HEK293 (cell line): ENCODE data around the gene SLC8A1.

Experiments used
- CTCF ChIA-PET: fragments of 350-600 bp; formaldehyde crosslinking; extraction: SDS; loops from one replicate; lab custom pipeline; 2021; ENCODE audit warnings: antibody characterized with exemption; lab: Yijun Ruan, JAX
- POLR2A ChIA-PET: fragments of 300-600 bp; formaldehyde crosslinking; extraction: SDS; loops from one replicate; lab custom pipeline; 2020; ENCODE audit warnings: antibody characterized with exemption, inconsistent platforms; lab: Yijun Ruan, JAX
- H3K27ac ChIP-seq: fragments of 200-500 bp; sonication (Bioruptor generic); 2 replicates; pipeline ENCODE4 v1.5.1; 2014; ENCODE audit warnings: low read depth, low read length, control low read depth, inconsistent platforms; ENCODE audit errors: extremely low read depth
- H3K36me3 ChIP-seq, 2 experiments: fragments of 200-500 bp in 1 of 2; sonication (Bioruptor generic) in 1 of 2; 1 replicate in 1 of 2; 2 replicates in 1 of 2; pipeline ENCODE4 v1.5.1; 2014 to 2017; ENCODE audit warnings: inconsistent platforms in 2 of 2, low read length in 2 of 2; ENCODE audit not compliant: control insufficient read depth in 2 of 2, insufficient read depth in 1 of 2
- H3K4me1 ChIP-seq: fragments of 200-500 bp; sonication (Bioruptor generic); 2 replicates; pipeline ENCODE4 v1.5.1; 2014; ENCODE audit warnings: mild to moderate bottlenecking, low read length, inconsistent platforms; ENCODE audit not compliant: control insufficient read depth, insufficient read depth
- H3K4me3 ChIP-seq: 2 replicates; pipeline ENCODE4 v1.5.1; 2011; ENCODE audit warnings: low read depth, mild to moderate bottlenecking, control low read depth, low read length, moderate library complexity
- H3K9me3 ChIP-seq: fragments of 200-500 bp; sonication (Bioruptor generic); 2 replicates; pipeline ENCODE4 v1.5.1; 2014; ENCODE audit warnings: low read depth, low read length, inconsistent platforms; ENCODE audit not compliant: control insufficient read depth, insufficient read depth
- KLF10 ChIP-seq: fragments of 450-650 bp; IDR thresholded peaks from 2 replicates; pipeline ENCODE4 v1.5.1; 2018; ENCODE audit warnings: missing biosample characterization, mild to moderate bottlenecking, missing genetic modification characterization
- RBAK ChIP-seq: fragments of 450-650 bp; formaldehyde crosslinking; IDR thresholded peaks from 2 replicates; pipeline ENCODE4 v1.5.1; 2016; ENCODE audit warnings: missing biosample characterization, missing genetic modification characterization
- TCF7L2 ChIP-seq: IDR thresholded peaks from 2 replicates; pipeline ENCODE4 v1.6.1; 2011; ENCODE audit warnings: low read depth, mild to moderate bottlenecking, inconsistent platforms, low read length, moderate library complexity, borderline replicate concordance
- ZNF121 ChIP-seq: fragments of 450-650 bp; formaldehyde crosslinking; IDR thresholded peaks from 2 replicates; pipeline ENCODE4 v1.5.1; 2016; ENCODE audit warnings: missing biosample characterization, missing genetic modification characterization
- ZNF138 ChIP-seq: fragments of 450-650 bp; formaldehyde crosslinking; IDR thresholded peaks from 2 replicates; pipeline ENCODE4 v1.5.1; 2016; ENCODE audit warnings: missing biosample characterization, missing genetic modification characterization, borderline replicate concordance
- ZNF16 ChIP-seq: fragments of 450-650 bp; formaldehyde crosslinking; IDR thresholded peaks from 2 replicates; pipeline ENCODE4 v1.5.1; 2016; ENCODE audit warnings: low read depth, missing biosample characterization, missing genetic modification characterization
- ZNF221 ChIP-seq: fragments of 450-650 bp; formaldehyde crosslinking; IDR thresholded peaks from 2 replicates; pipeline ENCODE4 v1.5.1; 2017; ENCODE audit warnings: missing biosample characterization, missing genetic modification characterization, borderline replicate concordance
- ZNF24 ChIP-seq: fragments of 450-650 bp; formaldehyde crosslinking; IDR thresholded peaks from 2 replicates; pipeline ENCODE4 v1.5.1; 2016; ENCODE audit warnings: missing biosample characterization, missing genetic modification characterization
- ZNF302 ChIP-seq: fragments of 450-650 bp; formaldehyde crosslinking; IDR thresholded peaks from 2 replicates; pipeline ENCODE4 v1.5.1; 2016; ENCODE audit warnings: missing biosample characterization, missing genetic modification characterization, low read depth
- ZNF529 ChIP-seq: fragments of 450-650 bp; formaldehyde crosslinking; IDR thresholded peaks from 2 replicates; pipeline ENCODE4 v1.5.1; 2017; ENCODE audit warnings: missing genetic modification characterization, missing biosample characterization; ENCODE audit not compliant: insufficient replicate concordance
- ZNF555 ChIP-seq: fragments of 450-650 bp; formaldehyde crosslinking; conservative IDR thresholded peaks from 2 replicates; pipeline ENCODE4 v1.5.1; 2017; ENCODE audit warnings: missing biosample characterization, mild to moderate bottlenecking, missing genetic modification characterization, inconsistent platforms
- ZNF558 ChIP-seq: fragments of 450-650 bp; formaldehyde crosslinking; IDR thresholded peaks from 2 replicates; pipeline ENCODE4 v1.5.1; 2016; ENCODE audit warnings: missing biosample characterization, missing genetic modification characterization
- ZNF596 ChIP-seq: fragments of 450-650 bp; IDR thresholded peaks from 2 replicates; pipeline ENCODE4 v1.5.0; 2018; ENCODE audit warnings: missing biosample characterization, mild to moderate bottlenecking, missing genetic modification characterization, moderate library complexity
- ZNF792 ChIP-seq: fragments of 450-650 bp; formaldehyde crosslinking; IDR thresholded peaks from 2 replicates; pipeline ENCODE4 v1.5.1; 2016; ENCODE audit warnings: missing biosample characterization, missing genetic modification characterization
- TF ChIP-seq, protein P1 (sequence below): fragments of 450-650 bp; formaldehyde crosslinking; IDR thresholded peaks from 2 replicates; pipeline ENCODE4 v1.5.1; 2016; ENCODE audit warnings: missing biosample characterization, missing genetic modification characterization, borderline replicate concordance
- TF ChIP-seq, protein P2 (sequence below): fragments of 450-650 bp; formaldehyde crosslinking; IDR thresholded peaks from 2 replicates; pipeline ENCODE4 v1.5.0; 2017; ENCODE audit warnings: missing biosample characterization, missing genetic modification characterization, borderline replicate concordance
- TF ChIP-seq, protein P3 (sequence below): fragments of 450-650 bp; formaldehyde crosslinking; IDR thresholded peaks from 2 replicates; pipeline ENCODE4 v1.5.1; 2016; ENCODE audit warnings: missing biosample characterization, missing genetic modification characterization
- TF ChIP-seq, protein P4 (sequence below): fragments of 450-650 bp; formaldehyde crosslinking; IDR thresholded peaks from 2 replicates; pipeline ENCODE4 v1.5.1; 2017; ENCODE audit warnings: missing biosample characterization, missing genetic modification characterization

The SLC8A1 gene

DNA sequence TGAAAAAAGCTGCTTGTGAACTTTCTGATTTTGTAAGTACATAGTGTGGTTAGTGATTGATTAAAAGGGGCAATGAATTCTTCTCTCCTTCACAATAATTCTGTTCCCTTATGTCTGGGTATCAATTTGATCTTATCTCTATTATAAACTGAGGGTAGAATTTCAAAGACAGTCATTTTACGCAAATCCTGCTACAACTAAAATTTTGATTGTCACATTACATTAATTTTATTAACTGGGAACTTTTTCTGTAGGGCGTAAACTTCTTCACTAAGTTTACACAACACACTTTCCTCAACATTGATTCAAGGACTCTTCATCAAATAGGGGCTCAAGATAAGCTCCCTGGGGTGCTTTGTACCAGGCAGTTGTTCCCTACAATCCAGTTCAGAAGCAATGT, 5.0 kb upstream of the SLC8A1 start:
- Histone ChIP-seq H3K36me3 (no peaks in the 10 kb centered on the region), H3K9me3 (no peaks in the 10 kb centered on the region), H3K27ac (no peak overlapping the region), H3K4me3 (no peak overlapping the region), H3K4me1 (no peaks in the 10 kb centered on the region)
- ChIA-PET POLR2A (no interaction called here), CTCF (no interaction called here)
- TF ChIP-seq ZNF529 (no peak), TCF7L2 (peak; percentile 42; the same call in 1 of the 2 replicates)

DNA sequence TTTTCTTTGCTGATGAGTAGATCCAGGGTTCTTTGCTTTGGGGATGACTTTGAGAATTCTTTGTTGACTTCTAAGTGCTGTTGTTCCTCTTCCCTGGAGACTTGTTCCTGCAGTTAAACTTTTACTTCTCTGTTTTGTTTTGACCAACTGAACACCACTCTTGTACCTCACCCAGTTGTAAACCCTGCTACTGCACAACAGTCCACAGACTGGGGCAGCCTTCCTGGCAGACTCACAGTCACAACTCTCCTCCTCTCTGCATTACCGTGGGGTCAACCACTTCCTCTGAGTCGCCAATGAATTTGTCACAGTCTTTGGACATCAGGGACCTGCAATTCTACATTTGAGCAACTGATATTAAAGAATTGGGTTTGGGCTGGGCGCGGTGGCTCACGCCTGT, 3.8 kb upstream of the SLC8A1 start:
- POLR2A ChIA-PET = no interaction called here
- CTCF ChIA-PET = no interaction called here
- TF ChIP-seq ZNF221 (tag by site-specific recombination) (no peak), ZNF555 (tag by site-specific recombination) (no peak), ZNF596 (tag by site-specific recombination) (no peak), ZNF121 (no peak), KLF10 (tag by site-specific recombination) (no peak), ZNF302 (no peak), RBAK (no peak), ZNF24 (tag by site-specific recombination) (no peak), ZNF16 (no peak), ZNF792 (tag by site-specific recombination) (no peak), ZNF138 (tag by site-specific recombination) (no peak), ZNF558 (tag by site-specific recombination) (no peak)
- TF ChIP-seq, protein P1, sequence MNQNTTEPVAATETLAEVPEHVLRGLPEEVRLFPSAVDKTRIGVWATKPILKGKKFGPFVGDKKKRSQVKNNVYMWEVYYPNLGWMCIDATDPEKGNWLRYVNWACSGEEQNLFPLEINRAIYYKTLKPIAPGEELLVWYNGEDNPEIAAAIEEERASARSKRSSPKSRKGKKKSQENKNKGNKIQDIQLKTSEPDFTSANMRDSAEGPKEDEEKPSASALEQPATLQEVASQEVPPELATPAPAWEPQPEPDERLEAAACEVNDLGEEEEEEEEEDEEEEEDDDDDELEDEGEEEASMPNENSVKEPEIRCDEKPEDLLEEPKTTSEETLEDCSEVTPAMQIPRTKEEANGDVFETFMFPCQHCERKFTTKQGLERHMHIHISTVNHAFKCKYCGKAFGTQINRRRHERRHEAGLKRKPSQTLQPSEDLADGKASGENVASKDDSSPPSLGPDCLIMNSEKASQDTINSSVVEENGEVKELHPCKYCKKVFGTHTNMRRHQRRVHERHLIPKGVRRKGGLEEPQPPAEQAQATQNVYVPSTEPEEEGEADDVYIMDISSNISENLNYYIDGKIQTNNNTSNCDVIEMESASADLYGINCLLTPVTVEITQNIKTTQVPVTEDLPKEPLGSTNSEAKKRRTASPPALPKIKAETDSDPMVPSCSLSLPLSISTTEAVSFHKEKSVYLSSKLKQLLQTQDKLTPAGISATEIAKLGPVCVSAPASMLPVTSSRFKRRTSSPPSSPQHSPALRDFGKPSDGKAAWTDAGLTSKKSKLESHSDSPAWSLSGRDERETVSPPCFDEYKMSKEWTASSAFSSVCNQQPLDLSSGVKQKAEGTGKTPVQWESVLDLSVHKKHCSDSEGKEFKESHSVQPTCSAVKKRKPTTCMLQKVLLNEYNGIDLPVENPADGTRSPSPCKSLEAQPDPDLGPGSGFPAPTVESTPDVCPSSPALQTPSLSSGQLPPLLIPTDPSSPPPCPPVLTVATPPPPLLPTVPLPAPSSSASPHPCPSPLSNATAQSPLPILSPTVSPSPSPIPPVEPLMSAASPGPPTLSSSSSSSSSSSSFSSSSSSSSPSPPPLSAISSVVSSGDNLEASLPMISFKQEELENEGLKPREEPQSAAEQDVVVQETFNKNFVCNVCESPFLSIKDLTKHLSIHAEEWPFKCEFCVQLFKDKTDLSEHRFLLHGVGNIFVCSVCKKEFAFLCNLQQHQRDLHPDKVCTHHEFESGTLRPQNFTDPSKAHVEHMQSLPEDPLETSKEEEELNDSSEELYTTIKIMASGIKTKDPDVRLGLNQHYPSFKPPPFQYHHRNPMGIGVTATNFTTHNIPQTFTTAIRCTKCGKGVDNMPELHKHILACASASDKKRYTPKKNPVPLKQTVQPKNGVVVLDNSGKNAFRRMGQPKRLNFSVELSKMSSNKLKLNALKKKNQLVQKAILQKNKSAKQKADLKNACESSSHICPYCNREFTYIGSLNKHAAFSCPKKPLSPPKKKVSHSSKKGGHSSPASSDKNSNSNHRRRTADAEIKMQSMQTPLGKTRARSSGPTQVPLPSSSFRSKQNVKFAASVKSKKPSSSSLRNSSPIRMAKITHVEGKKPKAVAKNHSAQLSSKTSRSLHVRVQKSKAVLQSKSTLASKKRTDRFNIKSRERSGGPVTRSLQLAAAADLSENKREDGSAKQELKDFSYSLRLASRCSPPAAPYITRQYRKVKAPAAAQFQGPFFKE (tag by site-specific recombination) = no peak
- TF ChIP-seq, protein P2, sequence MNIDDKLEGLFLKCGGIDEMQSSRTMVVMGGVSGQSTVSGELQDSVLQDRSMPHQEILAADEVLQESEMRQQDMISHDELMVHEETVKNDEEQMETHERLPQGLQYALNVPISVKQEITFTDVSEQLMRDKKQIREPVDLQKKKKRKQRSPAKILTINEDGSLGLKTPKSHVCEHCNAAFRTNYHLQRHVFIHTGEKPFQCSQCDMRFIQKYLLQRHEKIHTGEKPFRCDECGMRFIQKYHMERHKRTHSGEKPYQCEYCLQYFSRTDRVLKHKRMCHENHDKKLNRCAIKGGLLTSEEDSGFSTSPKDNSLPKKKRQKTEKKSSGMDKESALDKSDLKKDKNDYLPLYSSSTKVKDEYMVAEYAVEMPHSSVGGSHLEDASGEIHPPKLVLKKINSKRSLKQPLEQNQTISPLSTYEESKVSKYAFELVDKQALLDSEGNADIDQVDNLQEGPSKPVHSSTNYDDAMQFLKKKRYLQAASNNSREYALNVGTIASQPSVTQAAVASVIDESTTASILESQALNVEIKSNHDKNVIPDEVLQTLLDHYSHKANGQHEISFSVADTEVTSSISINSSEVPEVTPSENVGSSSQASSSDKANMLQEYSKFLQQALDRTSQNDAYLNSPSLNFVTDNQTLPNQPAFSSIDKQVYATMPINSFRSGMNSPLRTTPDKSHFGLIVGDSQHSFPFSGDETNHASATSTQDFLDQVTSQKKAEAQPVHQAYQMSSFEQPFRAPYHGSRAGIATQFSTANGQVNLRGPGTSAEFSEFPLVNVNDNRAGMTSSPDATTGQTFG (tag by site-specific recombination) = no peak
- TF ChIP-seq, protein P3, sequence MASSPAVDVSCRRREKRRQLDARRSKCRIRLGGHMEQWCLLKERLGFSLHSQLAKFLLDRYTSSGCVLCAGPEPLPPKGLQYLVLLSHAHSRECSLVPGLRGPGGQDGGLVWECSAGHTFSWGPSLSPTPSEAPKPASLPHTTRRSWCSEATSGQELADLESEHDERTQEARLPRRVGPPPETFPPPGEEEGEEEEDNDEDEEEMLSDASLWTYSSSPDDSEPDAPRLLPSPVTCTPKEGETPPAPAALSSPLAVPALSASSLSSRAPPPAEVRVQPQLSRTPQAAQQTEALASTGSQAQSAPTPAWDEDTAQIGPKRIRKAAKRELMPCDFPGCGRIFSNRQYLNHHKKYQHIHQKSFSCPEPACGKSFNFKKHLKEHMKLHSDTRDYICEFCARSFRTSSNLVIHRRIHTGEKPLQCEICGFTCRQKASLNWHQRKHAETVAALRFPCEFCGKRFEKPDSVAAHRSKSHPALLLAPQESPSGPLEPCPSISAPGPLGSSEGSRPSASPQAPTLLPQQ (tag by site-specific recombination) = no peak
- TF ChIP-seq, protein P4, sequence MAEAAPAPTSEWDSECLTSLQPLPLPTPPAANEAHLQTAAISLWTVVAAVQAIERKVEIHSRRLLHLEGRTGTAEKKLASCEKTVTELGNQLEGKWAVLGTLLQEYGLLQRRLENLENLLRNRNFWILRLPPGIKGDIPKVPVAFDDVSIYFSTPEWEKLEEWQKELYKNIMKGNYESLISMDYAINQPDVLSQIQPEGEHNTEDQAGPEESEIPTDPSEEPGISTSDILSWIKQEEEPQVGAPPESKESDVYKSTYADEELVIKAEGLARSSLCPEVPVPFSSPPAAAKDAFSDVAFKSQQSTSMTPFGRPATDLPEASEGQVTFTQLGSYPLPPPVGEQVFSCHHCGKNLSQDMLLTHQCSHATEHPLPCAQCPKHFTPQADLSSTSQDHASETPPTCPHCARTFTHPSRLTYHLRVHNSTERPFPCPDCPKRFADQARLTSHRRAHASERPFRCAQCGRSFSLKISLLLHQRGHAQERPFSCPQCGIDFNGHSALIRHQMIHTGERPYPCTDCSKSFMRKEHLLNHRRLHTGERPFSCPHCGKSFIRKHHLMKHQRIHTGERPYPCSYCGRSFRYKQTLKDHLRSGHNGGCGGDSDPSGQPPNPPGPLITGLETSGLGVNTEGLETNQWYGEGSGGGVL (tag by site-specific recombination) = no peak
- no peaks in the 10 kb centered on the region for H3K36me3 ChIP-seq
- no peak overlapping the region for H3K4me3 ChIP-seq
- no peaks in the 10 kb centered on the region for H3K4me1 ChIP-seq
- no peaks in the 10 kb centered on the region for H3K9me3 ChIP-seq
- no peak overlapping the region for H3K27ac ChIP-seq
